ENCODE data around the gene BACE2. TPM values are rescaled to one million over a fixed set of nuclear protein-coding genes. Genes with fewer than 3 reads are reported as not detected.

The BACE2 gene
- total and polyA plus RNA-seq, 2 donors (not counting 3 experiments of a cell fraction or from before 2014, with no cell fraction given): 113 to 184 TPM

DNA sequence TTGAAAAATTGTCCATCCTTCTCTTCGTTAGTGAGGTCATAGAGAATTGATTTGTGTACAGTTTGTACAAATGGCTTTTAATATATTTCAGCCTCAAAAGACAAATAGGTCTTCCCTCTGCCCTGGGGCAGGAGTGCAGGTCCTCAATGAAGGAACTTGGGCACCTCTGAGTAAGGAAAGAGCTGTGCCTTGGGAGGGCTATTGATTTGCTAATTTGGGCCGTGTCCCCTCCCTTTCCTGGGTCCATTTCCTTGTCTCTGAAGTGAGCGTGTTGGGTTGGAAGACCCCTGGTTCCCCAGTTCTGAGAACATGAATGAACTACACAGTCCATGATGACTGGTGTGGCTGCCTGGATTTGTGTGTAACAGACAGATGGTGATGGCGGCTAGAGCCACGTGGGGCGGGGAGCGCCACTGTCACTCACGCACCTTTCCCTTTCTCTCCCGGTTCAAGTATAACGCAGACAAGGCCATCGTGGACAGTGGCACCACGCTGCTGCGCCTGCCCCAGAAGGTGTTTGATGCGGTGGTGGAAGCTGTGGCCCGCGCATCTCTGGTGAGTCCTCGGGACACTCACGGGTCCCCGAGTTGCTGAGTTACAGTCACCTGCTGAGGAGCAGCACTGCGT is 77.7 kb downstream of the BACE2 start:
- DNase-seq (ENCODE audit: low read depth, low spot score) (no peak), FAIRE-seq (no peak)
- Histone ChIP-seq H3K9me3 (replicated peaks; ENCODE audit: control insufficient read depth, insufficient read depth, low read length) (no peaks in the 10 kb centered on the region), H3K4me3 (replicated peaks in 1 of 3; ENCODE audit: insufficient read depth in 1 of 3, low read depth in 1 of 3, low read length in 3 of 3) (no peak overlapping the region), H3K9ac (replicated peaks; ENCODE audit: extremely low read depth, insufficient read depth, low read length) (no peak overlapping the region), H3K79me2 (ENCODE audit: control insufficient read depth, insufficient read depth, low read length) (no peaks in the 10 kb centered on the region), H3K4me2 (ENCODE audit: insufficient read depth, low read length) (no peak overlapping the region), H3K4me1 (ENCODE audit: control insufficient read depth, extremely low read depth, insufficient read depth, low read length) (peaks cover 29% of the 10 kb centered on the region), H3K27ac (ENCODE audit: insufficient read depth, low read depth, low read length) (no peak overlapping the region), H3K27me3 (ENCODE audit: control insufficient read depth in 2 of 2, insufficient read depth in 2 of 2, low read length in 2 of 2) (no peaks in the 10 kb centered on the region), H2AFZ (ENCODE audit: low read depth, low read length) (no peak overlapping the region), H3K9me1 (replicated peaks; ENCODE audit: control insufficient read depth, extremely low read depth, insufficient read depth, low read length) (no peaks in the 10 kb centered on the region), H3K36me3 (ENCODE audit: control insufficient read depth in 2 of 2, extremely low read depth in 1 of 2, insufficient read depth in 2 of 2, low read length in 2 of 2) (peaks cover 6 to 13% of the 10 kb centered on the region in 2 experiments), H4K20me1 (replicated peaks; ENCODE audit: control insufficient read depth, extremely low read depth, insufficient read depth, low read length) (no peaks in the 10 kb centered on the region)
- ChIA-PET POLR2A (no interaction called here), CTCF (interaction anchor here (2.6 kb wide), 1 partner anchor 37 kb away, joined by 10 read pairs; no protein-coding TSS in a partner anchor)
- intact Hi-C loops (cut with micrococcal nuclease) (no loop called here), dilution Hi-C loops (cut with MboI; ENCODE audit: extremely low pct_ligation_motif_present, low sequenced_read_pairs) (no loop called here)
- no peak for TF ChIP-seq JUN (IDR thresholded peaks at IDR 0.05; ENCODE audit: borderline replicate concordance, insufficient read depth, insufficient read length, low read depth)
- TF ChIP-seq EZH2 (IDR thresholded peaks at IDR 0.05; ENCODE audit: borderline replicate concordance, low read depth, low read length, severe bottlenecking): no peak
- BruUV-seq (replicated peaks): no TSS peak

DNA sequence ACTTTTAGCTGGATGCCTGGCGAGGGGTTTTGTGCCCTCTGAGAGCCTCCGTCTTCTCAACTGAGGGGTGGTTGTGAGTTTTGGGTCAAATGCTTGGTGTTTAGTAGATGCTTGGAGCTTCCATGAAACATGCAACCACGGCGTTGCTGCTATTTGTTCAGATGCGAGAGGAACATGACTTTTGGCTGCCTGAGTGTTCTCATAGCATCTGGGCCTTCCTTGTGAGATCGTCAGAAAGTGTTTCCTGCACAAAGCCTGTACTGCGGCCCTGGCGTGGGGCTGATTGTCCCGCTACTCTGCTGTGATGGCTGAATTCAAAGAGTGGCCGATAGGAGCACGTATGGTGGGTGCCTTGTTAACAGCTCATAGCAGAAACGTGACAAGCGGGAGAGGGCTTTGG is 78.8 kb downstream of the BACE2 start:
- Histone ChIP-seq H3K79me2 (ENCODE audit: control insufficient read depth, insufficient read depth, low read length) (no peaks in the 10 kb centered on the region), H3K27me3 (ENCODE audit: control insufficient read depth in 2 of 2, insufficient read depth in 2 of 2, low read length in 2 of 2) (no peaks in the 10 kb centered on the region), H3K27ac (ENCODE audit: insufficient read depth, low read depth, low read length) (peak overlapping the region; percentile 99), H3K36me3 (ENCODE audit: control insufficient read depth in 2 of 2, extremely low read depth in 1 of 2, insufficient read depth in 2 of 2, low read length in 2 of 2) (peaks cover 6% of the 10 kb centered on the region in 2 experiments), H2AFZ (ENCODE audit: low read depth, low read length) (no peak overlapping the region), H3K9me3 (replicated peaks; ENCODE audit: control insufficient read depth, insufficient read depth, low read length) (no peaks in the 10 kb centered on the region), H4K20me1 (replicated peaks; ENCODE audit: control insufficient read depth, extremely low read depth, insufficient read depth, low read length) (no peaks in the 10 kb centered on the region), H3K4me2 (ENCODE audit: insufficient read depth, low read length) (no peak overlapping the region), H3K9ac (replicated peaks; ENCODE audit: extremely low read depth, insufficient read depth, low read length) (peak overlapping the region; percentile 62), H3K4me3 (replicated peaks in 1 of 3; ENCODE audit: insufficient read depth in 1 of 3, low read depth in 1 of 3, low read length in 3 of 3) (no peak overlapping the region), H3K9me1 (replicated peaks; ENCODE audit: control insufficient read depth, extremely low read depth, insufficient read depth, low read length) (no peaks in the 10 kb centered on the region), H3K4me1 (ENCODE audit: control insufficient read depth, extremely low read depth, insufficient read depth, low read length) (peaks cover 36% of the 10 kb centered on the region)
- ChIA-PET POLR2A (no interaction called here), CTCF (interaction anchor here (1.1 to 2.6 kb wide), 5 partner anchors 36 to 125 kb away, joined by 3 to 10 read pairs (median 6); no protein-coding TSS in a partner anchor)
- FAIRE-seq: no peak
- dilution Hi-C loops (cut with MboI; ENCODE audit: extremely low pct_ligation_motif_present, low sequenced_read_pairs) (no loop called here), intact Hi-C loops (cut with micrococcal nuclease) (loop anchor here (1.0 kb wide), 1 partner anchor 126 kb away; no protein-coding TSS in a partner anchor)
- no TSS peak for BruUV-seq (replicated peaks)
- TF ChIP-seq POLR2AphosphoS5 (IDR thresholded peaks at IDR 0.05; ENCODE audit: insufficient read depth, low read depth, low read length) (no peak), JUN (IDR thresholded peaks at IDR 0.05; ENCODE audit: borderline replicate concordance, insufficient read depth, insufficient read length, low read depth) (no peak), MYC (IDR thresholded peaks at IDR 0.05; ENCODE audit: low read depth, low read length) (no peak), GATA2 (IDR thresholded peaks at IDR 0.05; ENCODE audit: insufficient read depth, insufficient read length, low read depth, low read length) (no peak)
- TF ChIP-seq, protein P1, sequence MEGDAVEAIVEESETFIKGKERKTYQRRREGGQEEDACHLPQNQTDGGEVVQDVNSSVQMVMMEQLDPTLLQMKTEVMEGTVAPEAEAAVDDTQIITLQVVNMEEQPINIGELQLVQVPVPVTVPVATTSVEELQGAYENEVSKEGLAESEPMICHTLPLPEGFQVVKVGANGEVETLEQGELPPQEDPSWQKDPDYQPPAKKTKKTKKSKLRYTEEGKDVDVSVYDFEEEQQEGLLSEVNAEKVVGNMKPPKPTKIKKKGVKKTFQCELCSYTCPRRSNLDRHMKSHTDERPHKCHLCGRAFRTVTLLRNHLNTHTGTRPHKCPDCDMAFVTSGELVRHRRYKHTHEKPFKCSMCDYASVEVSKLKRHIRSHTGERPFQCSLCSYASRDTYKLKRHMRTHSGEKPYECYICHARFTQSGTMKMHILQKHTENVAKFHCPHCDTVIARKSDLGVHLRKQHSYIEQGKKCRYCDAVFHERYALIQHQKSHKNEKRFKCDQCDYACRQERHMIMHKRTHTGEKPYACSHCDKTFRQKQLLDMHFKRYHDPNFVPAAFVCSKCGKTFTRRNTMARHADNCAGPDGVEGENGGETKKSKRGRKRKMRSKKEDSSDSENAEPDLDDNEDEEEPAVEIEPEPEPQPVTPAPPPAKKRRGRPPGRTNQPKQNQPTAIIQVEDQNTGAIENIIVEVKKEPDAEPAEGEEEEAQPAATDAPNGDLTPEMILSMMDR (IDR thresholded peaks at IDR 0.05; ENCODE audit: extremely low read depth in 1 of 2, insufficient read depth in 1 of 2, low read depth in 1 of 2, low read length in 2 of 2): no peak
- no peak for DNase-seq (ENCODE audit: low read depth, low spot score)
